GM19035 (cell line): ENCODE data around the gene PIK3C2B.
A peak's percentile ranks its signal among the peaks of the same experiment; 100 is the strongest.

ENCODE experiments used
- ATAC-seq: cut with Tn5 transposase; IDR thresholded peaks from one replicate; pipeline ENCODE4 v1.9.1; 2021; ENCODE audit not compliant: unreplicated experiment

Gene PIK3C2B

GRCh38 chr1:204478921-204479320 is 15.7 kb downstream of the PIK3C2B start:
- no peak for ATAC-seq

- no peak for ATAC-seq
Observed at GRCh38 chr1:204478172-204478899, 16.3 kb downstream of the PIK3C2B start.

GRCh38 chr1:204477036-204477740 is 17.4 kb downstream of the PIK3C2B start:
- no peak for ATAC-seq

- no peak for ATAC-seq
Observed at GRCh38 chr1:204476563-204476962, 18.0 kb downstream of the PIK3C2B start.

GRCh38 chr1:204475656-204476432 is 18.8 kb downstream of the PIK3C2B start:
- ATAC-seq = no peak

GRCh38 chr1:204473400-204473965 is 21.1 kb downstream of the PIK3C2B start:
- ATAC-seq = no peak

- ATAC-seq = no peak
Observed at GRCh38 chr1:204472660-204473059, 21.9 kb downstream of the PIK3C2B start.

- no peak for ATAC-seq
Observed at GRCh38 chr1:204471687-204472086, 22.9 kb downstream of the PIK3C2B start.

- no peak for ATAC-seq
Observed at GRCh38 chr1:204469304-204469703, 25.3 kb downstream of the PIK3C2B start.

- ATAC-seq = no peak
Observed at GRCh38 chr1:204468766-204469302, 25.8 kb downstream of the PIK3C2B start.

GRCh38 chr1:204468206-204468605 is 26.4 kb downstream of the PIK3C2B start:
- no peak for ATAC-seq

GRCh38 chr1:204466416-204467405 is 27.9 kb downstream of the PIK3C2B start:
- ATAC-seq = no peak

GRCh38 chr1:204465546-204466415 is 28.8 kb downstream of the PIK3C2B start:
- ATAC-seq = peak; percentile 76

GRCh38 chr1:204464701-204465100 is 29.9 kb downstream of the PIK3C2B start:
- no peak for ATAC-seq

GRCh38 chr1:204464187-204464631 is 30.4 kb downstream of the PIK3C2B start:
- no peak for ATAC-seq

- ATAC-seq = no peak
Observed at GRCh38 chr1:204463125-204464060, 31.2 kb downstream of the PIK3C2B start.

GRCh38 chr1:204462229-204462561 is 32.4 kb downstream of the PIK3C2B start:
- no peak for ATAC-seq
